Activated CD4-positive, alpha-beta T cell treated with anti-CD3 and anti-CD28 coated beads for 24 hours (primary cell): Measurements from ENCODE around the gene PLXND1.

ENCODE experiments used
- DNase-seq, 2 donors: peaks; one replicate each; pipeline ENCODE4 v3.0.0-alpha.2; 2020; ENCODE audit warnings: low read depth in 2 of 2

The PLXND1 gene

DNA sequence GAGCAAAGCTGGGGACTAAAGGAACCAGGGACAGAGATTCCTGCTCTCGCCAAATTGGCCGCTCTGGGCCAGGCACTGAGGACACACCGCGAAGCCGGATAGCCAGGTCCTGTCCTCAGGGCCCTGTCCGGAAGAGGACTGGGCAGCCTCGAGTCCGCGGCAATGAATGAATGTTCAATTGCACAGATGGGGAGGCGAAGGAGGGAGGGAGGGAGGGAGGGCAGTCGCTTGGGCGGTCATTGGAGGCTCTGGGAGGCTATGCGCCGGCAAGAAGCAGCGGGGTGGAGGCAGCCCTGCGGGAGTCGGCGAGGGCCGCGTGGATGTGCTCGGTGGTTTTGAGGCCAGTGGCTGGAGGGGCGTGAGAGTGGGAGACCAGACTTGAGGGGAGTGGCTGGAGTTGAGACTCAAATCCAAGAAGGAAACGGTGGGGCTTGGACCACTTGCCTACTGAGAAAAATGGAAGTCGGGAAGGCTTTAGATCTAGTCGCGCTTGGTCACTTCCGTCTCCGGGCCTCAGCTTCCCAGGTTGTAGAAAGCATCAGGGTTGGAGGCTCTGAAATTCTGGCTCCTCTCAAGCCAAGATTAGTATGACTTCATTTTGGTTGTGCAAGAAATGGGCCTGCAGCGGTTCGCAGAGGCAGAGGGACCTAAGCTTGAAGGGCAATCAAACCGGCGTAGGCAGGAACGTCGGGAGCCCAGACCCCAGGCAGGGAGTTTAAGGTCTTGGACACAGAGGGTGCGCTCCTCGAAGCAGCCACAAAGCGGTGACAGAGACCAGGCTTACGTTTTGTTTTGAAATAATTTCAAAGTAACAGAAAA is 21.1 kb upstream of the PLXND1 start:
- peak; percentile 35 to 43 for DNase-seq

DNA sequence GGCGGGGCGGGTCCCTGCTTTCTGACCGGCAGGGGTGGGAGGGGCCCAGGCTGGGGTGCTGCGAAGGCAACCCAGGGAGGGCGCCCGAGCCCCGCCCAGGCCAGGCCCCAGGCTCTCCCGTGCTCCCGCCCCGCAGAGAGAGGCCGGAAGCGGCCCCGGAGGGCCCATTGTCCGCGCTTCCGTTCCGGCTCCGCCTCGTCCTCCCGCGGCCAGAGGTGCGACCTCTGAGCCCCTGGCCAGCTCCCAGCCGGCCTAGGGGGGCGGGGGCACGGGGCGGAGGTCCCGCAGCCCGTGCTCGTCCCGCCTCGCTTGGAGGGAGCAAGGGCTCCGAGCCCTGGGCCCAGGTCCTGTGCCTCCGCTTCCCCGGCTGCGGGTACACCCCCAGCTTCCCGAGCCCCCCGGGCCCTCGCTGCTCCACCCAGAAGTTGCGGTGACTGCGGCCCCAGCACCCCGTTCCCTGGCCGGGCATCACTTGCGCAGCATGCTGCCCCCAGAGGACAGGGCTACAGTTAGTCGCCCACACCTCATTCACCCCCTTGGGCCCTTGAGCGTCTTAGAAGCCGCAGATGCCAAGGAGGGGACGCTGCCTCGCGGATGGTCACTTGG is 20.4 kb upstream of the PLXND1 start:
- peak; percentile 53 to 75 for DNase-seq

DNA sequence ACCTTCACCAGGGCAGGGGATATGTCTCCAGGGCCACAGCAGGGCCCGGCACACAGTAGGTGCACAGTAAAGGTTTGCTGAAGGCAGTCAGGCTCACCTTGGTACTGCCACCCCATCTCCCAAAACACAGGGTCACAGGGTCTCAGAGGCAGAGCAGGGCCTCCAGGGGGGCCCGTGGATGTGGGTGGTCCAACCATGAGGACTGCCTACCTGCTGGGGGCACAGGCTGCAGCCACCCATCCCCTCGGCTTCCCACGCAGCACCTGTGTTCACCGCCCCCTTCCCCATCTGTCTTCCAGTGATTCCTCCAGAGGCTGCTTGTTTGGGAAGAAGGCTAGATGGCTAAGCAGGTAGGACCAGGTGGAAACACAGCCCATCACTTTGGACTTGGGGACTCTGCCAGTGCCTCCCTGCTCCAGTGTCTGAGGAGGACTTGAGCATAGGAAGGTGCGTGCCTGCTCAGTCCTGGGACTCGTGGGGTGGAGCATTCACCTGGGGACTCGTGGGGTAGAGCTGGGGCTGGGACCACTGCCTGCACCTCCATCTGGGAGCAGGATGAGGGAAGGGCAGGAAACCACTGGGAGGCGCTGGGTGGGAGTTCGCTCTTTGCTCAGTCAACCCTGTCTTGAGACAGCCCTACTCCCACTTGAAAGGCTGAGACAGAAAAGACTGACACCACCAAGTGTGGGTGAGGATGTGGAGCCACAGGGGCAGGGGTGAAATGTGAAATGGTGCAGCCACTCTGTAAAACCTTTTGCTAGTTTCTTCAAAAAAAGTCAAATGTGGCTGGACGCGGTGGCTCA is 18.8 kb upstream of the PLXND1 start:
- no peak for DNase-seq

DNA sequence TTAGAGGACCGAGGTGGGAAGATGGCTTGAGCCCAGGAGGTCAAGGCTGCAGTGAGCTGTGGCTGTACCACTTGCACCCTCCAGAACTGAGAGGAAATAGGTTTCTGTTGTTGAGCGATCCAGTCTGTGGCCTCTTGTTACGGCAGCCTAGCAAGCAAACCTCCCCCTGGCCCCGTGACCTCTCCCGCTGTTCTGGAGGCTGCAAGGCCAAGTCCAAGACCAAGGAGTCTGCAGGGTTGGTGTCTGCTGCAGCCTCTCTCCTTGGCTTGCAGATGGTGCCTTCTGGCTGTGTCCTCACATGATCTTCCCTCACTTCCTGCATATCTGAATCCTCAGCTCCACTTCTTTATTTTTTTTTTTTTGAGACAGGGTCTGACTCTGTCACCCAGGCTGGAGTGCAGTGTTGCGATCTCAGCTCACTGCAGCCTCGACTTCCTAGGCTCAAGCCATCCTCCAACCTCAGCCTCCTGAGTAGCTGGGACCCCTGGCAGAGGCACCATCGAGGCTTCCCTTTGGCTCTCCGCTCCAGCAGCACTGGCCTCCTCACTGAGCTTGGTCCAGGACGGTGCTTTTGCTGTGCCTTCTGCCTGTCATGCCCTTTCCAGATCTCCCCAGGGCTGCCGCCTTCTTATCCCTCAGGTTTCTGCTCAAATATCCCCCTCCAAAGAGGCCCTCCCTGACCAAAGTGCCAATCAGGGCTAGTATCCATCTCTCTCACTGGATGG is 18.0 kb upstream of the PLXND1 start:
- DNase-seq = no peak

DNA sequence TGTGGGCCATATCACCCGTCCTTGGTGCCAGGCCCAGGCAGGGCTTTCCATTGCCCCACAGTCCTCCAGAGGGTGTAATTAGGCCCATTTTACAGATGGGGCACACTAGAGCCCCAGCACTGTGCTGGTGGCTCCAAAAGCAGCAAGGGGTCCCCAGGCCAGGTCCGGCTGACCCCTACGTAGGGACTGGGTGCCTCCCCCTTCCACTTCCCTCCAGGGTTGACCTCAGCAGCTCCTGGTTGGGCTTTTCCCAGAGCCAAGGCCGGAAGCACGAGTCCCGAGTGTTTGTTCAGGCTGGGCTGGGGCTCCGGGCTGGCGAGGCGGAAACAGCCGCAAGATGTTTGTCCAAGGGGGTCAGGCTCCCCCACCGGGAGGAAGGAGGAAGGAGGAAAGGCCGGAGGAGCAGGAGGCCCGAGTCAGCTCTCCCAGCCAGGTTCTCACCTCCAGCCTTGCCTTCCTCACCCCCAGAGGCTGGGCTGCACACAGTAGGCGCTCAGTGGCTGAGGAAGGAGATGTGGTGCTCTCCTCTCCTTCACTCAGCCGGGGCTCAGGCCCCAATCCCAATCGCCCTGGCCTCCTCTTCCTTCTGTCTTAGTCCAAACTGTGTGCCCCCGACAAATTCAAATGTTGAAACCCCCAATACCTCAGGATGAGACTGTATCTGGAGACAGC is 17.1 kb upstream of the PLXND1 start:
- no peak for DNase-seq

DNA sequence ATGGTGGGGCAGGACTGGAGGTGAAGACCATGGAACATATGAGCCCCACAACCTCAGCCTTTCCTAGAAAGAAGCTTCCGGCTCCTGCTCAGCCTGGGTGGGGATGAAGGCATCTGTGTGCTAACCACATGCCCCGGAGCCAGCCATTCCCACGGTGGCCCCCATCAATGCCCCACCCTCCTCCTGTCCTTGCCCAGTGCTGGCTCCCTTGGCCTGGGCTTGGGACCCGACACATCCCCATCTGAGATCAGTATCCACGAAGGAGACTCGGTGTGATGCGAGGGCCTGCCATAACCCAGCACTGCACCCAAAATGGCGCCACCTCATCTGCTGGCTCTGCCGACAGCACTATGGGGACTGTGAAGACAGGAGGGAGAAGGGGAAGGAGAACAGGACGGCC is 16.5 kb upstream of the PLXND1 start:
- no peak for DNase-seq

DNA sequence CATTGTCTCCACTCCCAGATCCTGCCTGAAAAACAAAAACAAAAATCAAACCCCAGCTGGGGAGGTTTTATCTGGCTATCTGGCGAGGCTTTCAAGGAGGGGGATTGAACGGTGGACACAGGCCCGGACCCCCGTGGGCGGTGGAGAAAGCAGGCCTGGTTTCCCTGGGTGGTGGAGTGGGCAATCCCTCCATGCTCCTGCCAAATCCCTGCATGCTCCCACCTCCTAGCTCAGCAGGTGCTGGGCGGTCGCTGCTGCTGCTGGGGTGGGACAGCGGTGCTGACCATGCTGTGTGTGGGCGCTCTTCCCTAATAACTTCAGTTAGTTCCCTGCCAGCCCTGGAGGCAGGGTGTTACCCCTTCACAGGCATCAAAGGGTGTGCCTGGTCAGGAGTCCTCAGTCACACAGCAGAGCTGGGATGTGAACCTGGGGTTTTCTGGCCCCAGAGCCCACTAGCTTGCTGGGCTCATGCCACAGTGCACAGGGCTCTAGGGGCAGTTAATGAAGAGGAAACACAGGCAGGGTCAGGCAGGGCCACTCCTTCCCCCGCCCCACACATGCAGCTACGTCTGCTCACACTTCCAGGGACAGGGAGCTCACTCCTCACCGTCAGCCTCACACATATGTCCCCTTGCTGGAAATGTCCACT is 15.9 kb upstream of the PLXND1 start:
- DNase-seq = no peak

DNA sequence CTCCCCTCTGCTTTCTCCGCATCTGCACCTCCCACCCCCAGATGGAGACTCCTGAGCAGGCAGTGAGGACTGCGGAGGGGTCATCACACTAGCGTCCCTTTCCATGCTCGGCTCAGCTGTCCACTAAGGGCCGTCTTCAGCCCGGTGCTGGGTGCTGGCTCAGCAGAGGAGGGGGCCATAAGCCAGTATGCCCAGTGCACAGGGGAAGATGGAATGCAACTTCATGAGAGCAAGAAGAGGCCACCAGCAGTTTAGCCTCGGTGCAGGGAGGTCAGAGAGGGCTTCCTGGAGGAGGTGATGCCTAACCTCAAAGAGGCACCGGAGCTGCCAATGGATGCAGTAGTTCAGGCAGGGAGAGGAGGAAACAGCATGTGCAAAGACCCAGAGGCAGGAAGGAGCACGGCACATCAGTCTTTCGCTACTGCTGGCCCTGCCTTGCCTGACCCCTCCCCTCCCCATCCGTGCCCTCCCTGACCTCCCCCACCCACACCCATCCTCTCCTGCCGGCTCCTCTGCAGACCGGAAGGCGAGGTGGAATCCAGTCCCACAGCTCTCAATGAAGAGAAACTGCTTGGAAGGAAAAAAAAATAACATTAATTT is 15.2 kb upstream of the PLXND1 start:
- no peak for DNase-seq

DNA sequence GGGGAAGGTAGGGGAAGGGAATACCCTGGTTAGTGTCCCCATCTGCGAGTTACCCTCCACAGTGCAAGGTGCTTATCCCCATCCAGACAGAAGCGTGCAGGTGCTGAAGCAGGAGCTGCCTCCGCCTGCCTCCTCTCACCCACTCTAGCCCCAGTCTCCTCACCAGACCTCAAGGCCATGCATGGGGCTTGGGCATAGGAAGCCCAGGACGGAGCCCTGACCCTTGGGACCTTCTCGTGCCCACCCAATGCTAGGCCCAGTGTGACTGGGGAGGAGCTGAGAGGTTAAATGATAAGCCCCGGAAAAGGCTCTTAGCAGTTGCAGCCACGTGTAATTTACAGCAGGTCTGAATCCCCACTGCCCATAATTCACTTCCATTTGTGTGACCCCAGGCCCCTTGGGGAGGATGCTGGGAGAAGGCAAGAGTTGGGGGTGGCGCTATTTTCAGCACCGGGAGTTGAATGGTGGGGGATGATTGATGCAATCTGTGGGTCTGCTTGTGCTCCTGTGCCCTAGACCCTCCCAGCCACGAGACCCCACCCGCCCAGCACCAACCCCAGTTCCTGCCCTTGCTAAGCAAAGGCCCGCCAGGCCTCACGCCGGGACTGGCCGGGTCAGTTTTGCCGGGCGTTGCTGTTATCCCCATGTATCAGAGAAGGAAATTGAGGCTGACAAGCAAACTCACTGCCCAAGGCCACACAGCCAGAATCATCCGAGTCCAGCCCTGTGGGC is 14.5 kb upstream of the PLXND1 start:
- no peak for DNase-seq

DNA sequence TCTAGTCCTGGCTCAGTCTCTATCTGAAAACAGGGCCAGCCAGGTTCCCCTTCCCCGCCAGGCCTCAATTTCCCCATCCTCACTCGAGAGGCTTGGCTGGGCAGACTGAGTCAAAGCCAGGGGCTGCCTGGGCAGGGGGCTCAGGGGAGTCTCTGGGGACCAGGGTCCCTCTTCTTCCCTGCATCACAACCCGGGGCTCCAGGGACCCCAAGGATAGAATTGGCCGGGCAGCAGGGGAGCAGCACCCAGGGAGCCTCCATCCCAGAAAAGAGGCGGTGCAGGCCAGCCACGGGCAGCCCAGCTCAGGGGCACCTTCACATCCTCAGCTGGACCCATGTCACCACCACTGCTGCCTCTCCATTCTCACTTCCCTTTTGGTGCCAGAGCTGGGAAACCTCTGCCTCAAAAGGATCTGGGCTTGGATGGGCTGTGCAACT is 13.3 kb upstream of the PLXND1 start:
- DNase-seq = no peak

DNA sequence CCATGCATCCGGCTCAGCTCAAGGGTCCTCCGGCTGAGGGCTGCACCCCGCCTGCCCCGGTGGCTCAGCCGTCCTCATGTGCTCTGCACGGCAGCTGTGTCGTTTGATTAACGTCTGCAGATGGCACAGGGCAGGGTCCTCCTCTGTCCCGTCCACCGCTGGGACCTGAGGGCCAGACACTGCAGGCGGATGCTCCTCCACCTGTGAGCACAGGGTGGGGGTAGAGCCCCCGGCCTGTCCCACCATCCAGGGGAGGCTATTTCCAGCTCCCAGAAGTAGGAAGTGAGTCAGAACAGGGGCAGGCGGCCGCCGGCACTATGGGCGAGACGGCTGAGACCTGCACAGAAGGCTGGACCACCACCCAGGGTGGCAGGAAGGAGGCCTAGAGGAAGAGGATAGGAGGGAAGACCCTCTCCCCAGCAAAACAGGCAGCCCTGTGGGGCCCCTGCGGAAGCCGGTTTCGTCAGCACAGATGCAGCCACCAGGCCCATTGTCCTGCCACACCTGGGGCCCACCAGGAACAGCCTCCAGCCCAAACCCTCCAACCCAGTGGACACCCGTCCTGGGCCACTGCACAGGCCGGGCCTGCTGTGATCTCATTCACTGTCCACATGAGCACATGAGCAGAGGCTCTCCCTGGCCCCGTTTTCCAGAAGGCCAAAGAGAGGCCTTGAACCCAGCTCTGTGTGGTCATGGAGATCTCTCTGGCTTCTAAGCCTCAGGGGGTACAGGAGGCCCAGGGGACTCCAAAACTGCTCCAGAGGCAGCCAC is 12.6 kb upstream of the PLXND1 start:
- no peak for DNase-seq

DNA sequence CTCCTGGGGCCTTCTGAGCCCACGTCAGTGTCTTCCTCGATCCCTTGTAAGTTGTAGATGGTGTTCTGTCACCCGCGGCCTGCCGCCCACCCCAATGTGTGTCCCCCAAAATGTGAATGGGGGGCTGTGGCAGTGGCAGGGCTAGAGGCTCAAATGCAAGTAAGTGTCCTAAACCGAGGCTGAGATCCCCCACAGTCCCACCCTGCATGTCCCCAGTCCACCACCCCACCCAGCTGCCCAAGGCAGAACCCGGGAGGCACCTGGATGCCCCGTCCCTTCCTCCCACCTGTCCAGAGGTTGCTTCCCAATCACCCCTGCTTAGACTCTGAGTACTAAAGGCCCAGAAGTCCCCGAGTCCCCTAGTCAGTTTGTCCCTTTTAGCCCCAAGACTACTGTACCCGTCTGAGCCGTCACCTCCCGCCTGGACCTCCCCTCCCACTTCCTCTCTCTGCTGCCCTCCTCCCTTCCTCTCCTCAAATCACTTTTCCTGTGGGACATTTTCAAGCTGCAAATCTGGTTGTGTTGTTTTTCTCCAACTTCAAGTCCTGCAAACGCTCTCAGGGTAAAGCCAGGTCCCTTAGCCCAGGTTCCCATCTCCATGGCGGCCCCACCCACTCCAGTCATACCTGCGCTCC is 11.8 kb upstream of the PLXND1 start:
- DNase-seq = no peak

DNA sequence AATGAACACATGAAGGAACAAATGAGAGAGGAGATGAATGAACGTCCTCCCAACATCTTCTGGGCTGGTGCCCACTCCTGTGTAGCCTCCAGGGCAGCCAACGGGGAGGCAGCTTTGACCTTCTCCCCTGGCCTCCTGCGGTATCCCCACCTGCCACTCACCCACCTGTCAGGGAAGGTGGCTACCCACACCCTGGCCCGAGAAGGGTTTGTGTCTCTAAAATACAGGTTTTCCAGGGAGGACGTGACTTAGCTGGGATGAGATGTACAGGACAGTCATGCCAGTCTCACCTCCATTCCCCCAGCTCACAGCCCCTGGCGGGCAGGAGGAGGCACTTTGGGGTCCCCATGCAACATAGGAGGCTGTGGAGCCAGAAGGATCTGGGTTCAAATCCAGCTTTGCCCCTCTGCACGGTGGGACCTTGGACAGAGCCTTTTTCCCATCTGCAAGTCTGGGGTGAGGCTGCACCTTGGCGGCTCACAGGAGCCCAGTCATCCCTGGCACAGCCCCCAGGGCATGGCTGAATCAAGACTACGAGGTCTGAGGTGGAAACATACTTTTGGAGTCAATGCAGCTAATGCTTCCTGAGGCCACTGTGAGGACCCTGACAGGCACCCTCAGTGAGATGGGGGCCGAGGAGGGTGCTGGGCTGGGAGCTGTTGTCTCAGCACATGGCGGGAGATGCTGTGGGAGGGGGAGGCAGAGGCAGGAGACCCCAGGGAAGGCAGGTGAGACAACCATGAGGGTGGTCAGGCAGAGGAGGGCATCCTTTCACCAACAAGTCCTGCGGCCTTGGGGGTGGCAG is 11.1 kb upstream of the PLXND1 start:
- no peak for DNase-seq

DNA sequence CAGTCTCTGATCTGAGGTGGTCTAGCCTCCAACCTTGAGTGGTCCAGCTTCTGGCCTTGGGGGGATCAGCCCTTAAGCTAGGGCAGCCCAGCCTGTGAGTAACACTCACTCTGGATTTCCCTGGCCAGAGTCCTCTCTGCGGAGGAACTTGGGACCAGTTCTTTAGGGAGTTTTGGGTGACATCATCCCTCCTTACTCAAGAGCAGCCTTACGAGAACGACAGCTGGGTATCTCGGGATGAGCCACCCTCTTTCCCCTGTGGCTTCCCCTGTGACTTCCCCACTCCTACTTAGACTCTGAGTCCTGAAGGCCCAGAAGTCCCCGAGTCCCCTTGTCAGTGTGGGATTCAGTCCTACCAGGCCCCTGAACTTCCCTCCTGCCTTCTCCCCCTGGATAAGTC is 10.2 kb upstream of the PLXND1 start:
- DNase-seq = no peak

DNA sequence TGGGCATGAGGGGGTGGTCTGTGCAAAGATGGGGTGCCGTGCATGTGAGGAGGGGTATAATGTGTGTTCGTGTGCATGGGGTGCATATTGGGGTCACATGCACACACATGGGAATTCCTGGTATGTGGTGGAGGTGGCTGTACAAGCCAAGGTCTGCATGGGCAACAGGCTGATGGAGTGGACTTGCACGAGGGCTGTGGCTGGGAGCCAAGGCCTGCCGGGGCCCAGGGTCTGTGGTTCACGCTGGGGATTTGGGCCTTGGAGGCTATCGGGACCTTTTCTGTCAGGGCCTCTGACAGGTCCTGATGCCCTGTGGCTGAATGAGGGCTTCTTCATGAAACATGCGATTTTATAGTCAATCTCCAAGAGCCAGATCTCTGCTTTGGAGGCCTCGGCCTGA is 9.8 kb upstream of the PLXND1 start:
- no peak for DNase-seq

DNA sequence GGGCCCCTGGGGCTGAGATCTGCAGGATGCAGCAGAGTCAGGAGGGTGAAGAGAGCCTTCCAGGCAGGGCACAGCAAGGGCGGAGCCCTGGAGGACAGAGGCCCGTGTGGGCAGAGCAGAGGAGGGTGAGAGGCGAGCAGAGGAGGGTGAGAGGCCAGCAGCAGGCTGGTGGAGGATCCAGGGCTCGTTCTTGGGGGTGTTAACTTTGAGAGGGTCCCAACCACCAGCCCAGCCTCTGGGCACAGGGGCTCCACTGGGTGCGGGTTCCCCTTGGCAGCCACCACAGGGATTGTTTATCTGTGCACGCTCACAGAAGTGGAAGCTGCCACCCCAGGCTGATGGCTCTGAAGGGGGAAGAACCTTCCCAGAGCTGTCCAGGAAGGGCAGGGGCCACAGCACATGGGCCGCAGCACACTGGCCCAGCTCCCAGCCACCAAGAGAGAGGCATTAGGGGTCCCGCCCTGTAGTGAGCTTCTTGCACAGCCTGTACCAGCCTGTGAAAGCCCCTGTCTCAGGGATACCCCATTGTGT is 9.3 kb upstream of the PLXND1 start:
- no peak for DNase-seq

DNA sequence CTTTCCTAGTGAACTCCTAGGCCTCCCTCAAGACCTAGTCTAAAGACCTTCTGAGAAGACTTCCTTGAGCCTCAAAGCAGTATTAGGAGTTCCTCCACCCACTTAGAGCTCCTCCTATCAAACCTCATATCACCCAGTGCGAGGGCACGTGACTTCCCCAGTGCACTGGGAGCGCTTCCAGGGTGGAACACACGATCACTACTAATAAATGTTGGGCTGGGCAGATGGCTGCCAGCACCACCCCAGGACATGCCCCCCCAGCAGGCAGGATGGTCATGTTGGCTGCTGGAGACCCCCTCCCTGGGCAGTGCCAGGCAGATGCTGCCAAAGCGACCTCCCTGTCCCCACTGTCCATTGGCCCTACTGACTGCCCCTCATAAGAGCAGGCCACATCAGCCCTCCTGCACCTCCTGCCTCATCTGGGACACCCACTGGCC is 8.5 kb upstream of the PLXND1 start:
- no peak for DNase-seq
